Ovary (tissue), 3 donors: ENCODE measurements around the gene KIF26B.

ENCODE experiments used
- CTCF ChIP-seq, 3 donors: fragments of 450-650 bp in 2 of 3; fragments of 200-600 bp in 1 of 3; IDR thresholded peaks; one replicate each; pipeline versions ENCODE4 v1.5.1 to v1.8.0; 2016 to 2022; ENCODE audit warnings: antibody characterized with exemption in 3 of 3, mild to moderate bottlenecking in 1 of 3
- POLR2A ChIP-seq: fragments of 450-650 bp; IDR thresholded peaks from one replicate; pipeline ENCODE4 v1.6.1; 2017; ENCODE audit warnings: antibody characterized with exemption, mild to moderate bottlenecking, moderate library complexity
- donor health status: DM: no; HTN: no; CAD: no.

DNA sequence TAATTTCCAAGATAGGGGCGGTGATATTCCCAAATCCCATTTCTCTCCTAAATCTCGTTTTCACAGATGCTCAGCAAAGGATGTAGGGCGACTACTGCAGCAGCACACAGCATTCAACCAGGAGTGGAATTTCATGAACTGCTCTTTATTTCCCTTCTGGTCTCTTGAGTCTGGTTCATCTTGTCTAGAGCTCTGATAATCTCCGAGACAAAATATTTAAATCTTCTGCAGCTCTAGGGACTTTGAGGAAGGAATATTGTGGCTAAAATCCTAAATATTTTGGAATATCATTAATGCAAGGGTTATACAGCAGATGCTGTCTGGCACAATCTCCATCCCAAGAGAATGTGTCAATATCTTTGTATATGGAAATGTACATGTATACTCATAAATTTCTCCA is 45.4 kb downstream of the KIF26B start:
- TF ChIP-seq POLR2A, result no peak
- no peak for TF ChIP-seq CTCF (IDR thresholded peaks at IDR 0.05)
